Liver (tissue), 9 donors: Measurements from ENCODE around the gene HS3ST4. TPM values are rescaled to one million over a fixed set of nuclear protein-coding genes. Genes with fewer than 3 reads are reported as not detected.
A peak's percentile ranks its signal among the peaks of the same experiment; 100 is the strongest.

Experiments used
- DNase-seq: peaks from one replicate; pipeline ENCODE4 v3.0.0-alpha.2; 2017; ENCODE audit warnings: low spot score
- H3K27ac ChIP-seq, 2 donors: one replicate each; pipeline ENCODE4 v1.7.0; 2013; ENCODE audit warnings: inconsistent platforms in 2 of 2, low read length in 2 of 2, control low read depth in 1 of 2, low read depth in 1 of 2, mild to moderate bottlenecking in 1 of 2
- H3K27me3 ChIP-seq, 4 donors: one replicate each; pipeline versions ENCODE4 v1.6.1 to v1.7.0; 2013; ENCODE audit warnings: low read length in 3 of 4, inconsistent platforms in 1 of 4, mild to moderate bottlenecking in 1 of 4, moderate library complexity in 1 of 4; ENCODE audit not compliant: control insufficient read depth in 4 of 4, insufficient read depth in 4 of 4
- H3K36me3 ChIP-seq, 4 donors: one replicate each; pipeline versions ENCODE4 v1.6.1 to v1.7.0; 2013; ENCODE audit warnings: low read length in 3 of 4, mild to moderate bottlenecking in 3 of 4, low read depth in 1 of 4, moderate library complexity in 1 of 4; ENCODE audit not compliant: control insufficient read depth in 4 of 4, insufficient read depth in 3 of 4
- H3K4me1 ChIP-seq, 4 donors: one replicate each; pipeline versions ENCODE4 v1.6.1 to v1.7.0; 2013; ENCODE audit warnings: low read length in 3 of 4, mild to moderate bottlenecking in 3 of 4, moderate library complexity in 1 of 4; ENCODE audit not compliant: control insufficient read depth in 4 of 4, insufficient read depth in 4 of 4
- H3K4me3 ChIP-seq, 3 donors: one replicate each; pipeline versions ENCODE4 v1.6.1 to v1.7.0; 2013; ENCODE audit warnings: low read length in 3 of 3, control low read depth in 1 of 3, low read depth in 1 of 3, mild to moderate bottlenecking in 1 of 3
- H3K9ac ChIP-seq, 2 donors: one replicate each; pipeline ENCODE4 v1.7.0; 2013; ENCODE audit warnings: low read length in 2 of 2, mild to moderate bottlenecking in 2 of 2, moderate library complexity in 2 of 2, control low read depth in 1 of 2, low read depth in 1 of 2
- H3K9me3 ChIP-seq, 4 donors: one replicate each; pipeline versions ENCODE4 v1.6.1 to v1.7.0; 2013; ENCODE audit warnings: low read length in 3 of 4; ENCODE audit not compliant: control insufficient read depth in 4 of 4
- CTCF ChIP-seq: fragments of 150-350 bp; IDR thresholded peaks from 2 replicates; pipeline ENCODE4 v1.5.1; 2017; ENCODE audit warnings: improper control_type of control experiment, low read depth, low read length; ENCODE audit not compliant: missing input control
- EGR1 ChIP-seq, 2 donors: IDR thresholded peaks; 2 replicates each; pipeline ENCODE4 v1.6.1; 2016 to 2018; ENCODE audit warnings: antibody characterized with exemption in 2 of 2, low read depth in 2 of 2
- FOXA1 ChIP-seq: IDR thresholded peaks from 2 replicates; pipeline ENCODE4 v1.6.1; 2016; ENCODE audit warnings: antibody characterized with exemption
- FOXA2 ChIP-seq: IDR thresholded peaks from 2 replicates; pipeline ENCODE4 v1.6.1; 2016; ENCODE audit warnings: antibody characterized with exemption
- GABPA ChIP-seq, 2 donors: IDR thresholded peaks in 1 of 2; conservative IDR thresholded peaks in 1 of 2; 2 replicates each; pipeline ENCODE4 v1.6.1; 2016; ENCODE audit warnings: antibody characterized with exemption in 2 of 2, mild to moderate bottlenecking in 1 of 2, moderate library complexity in 1 of 2
- HNF4A ChIP-seq, 2 donors: conservative IDR thresholded peaks; 2 replicates each; pipeline ENCODE4 v1.6.1; 2016; ENCODE audit warnings: antibody characterized with exemption in 2 of 2, mild to moderate bottlenecking in 2 of 2
- HNF4G ChIP-seq: IDR thresholded peaks from 2 replicates; pipeline ENCODE4 v1.6.1; 2016; ENCODE audit warnings: antibody characterized with exemption
- JUND ChIP-seq, 2 donors: IDR thresholded peaks; 2 replicates each; pipeline ENCODE4 v1.6.1; 2016; ENCODE audit warnings: antibody characterized with exemption in 2 of 2
- MAX ChIP-seq: IDR thresholded peaks from 2 replicates; pipeline ENCODE4 v1.6.1; 2016; ENCODE audit warnings: antibody characterized with exemption
- NR2F2 ChIP-seq: IDR thresholded peaks from 2 replicates; pipeline ENCODE4 v1.6.1; 2016; ENCODE audit warnings: antibody characterized with exemption
- RAD21 ChIP-seq, 2 donors: IDR thresholded peaks; 2 replicates each; pipeline ENCODE4 v1.6.1; 2016; ENCODE audit warnings: antibody characterized with exemption in 2 of 2, mild to moderate bottlenecking in 2 of 2
- RXRA ChIP-seq, 2 donors: IDR thresholded peaks; 2 replicates each; pipeline ENCODE4 v1.6.1; 2017 to 2018; ENCODE audit warnings: antibody characterized with exemption in 2 of 2, mild to moderate bottlenecking in 1 of 2
- SP1 ChIP-seq: IDR thresholded peaks from 2 replicates; pipeline ENCODE4 v1.6.1; 2018; ENCODE audit warnings: antibody characterized with exemption, mild to moderate bottlenecking
- TAF1 ChIP-seq: conservative IDR thresholded peaks from 2 replicates; pipeline ENCODE4 v1.6.1; 2016; ENCODE audit warnings: antibody characterized with exemption, mild to moderate bottlenecking
- YY1 ChIP-seq: IDR thresholded peaks from 2 replicates; pipeline ENCODE4 v1.6.1; 2016; ENCODE audit warnings: antibody characterized with exemption, mild to moderate bottlenecking
- WGBS: extraction: QIAGEN DNeasy Blood & Tissue Kit; methylation state at CpG from one replicate; pipeline ENCODE4 v1.1.7; 2013; 5-methylcytosine and 5-hydroxymethylcytosine counted together
- polyA plus RNA-seq, 2 donors: library from polyadenylated mRNA; stranded (reverse) in 1 of 2; unstranded in 1 of 2; fragments of 200-250 nt in 1 of 2; fragments of >200 nt in 1 of 2; fragmentation: Nextera tagmentation in 1 of 2; extraction: Ambion mirVana in 1 of 2; gene quantifications; one replicate each; pipeline versions ENCODE4 v1.2.1 to v1.2.3, GENCODE V29; 2013 to 2015
- total RNA-seq, 2 donors: library from RNA; depleted of rRNA; stranded (reverse); fragments of >200 nt; gene quantifications; one replicate each; pipeline ENCODE4 v1.2.3, GENCODE V29; 2014
- TF ChIP-seq, protein P1 (sequence below): IDR thresholded peaks from 2 replicates; pipeline ENCODE4 v1.6.1; 2016; ENCODE audit warnings: antibody characterized with exemption
- TF ChIP-seq, protein P2 (sequence below): IDR thresholded peaks from 2 replicates; pipeline ENCODE4 v1.6.1; 2016; ENCODE audit warnings: antibody characterized with exemption, mild to moderate bottlenecking
- TF ChIP-seq, protein P3 (sequence below): IDR thresholded peaks from 2 replicates; pipeline ENCODE4 v1.6.1; 2016; ENCODE audit warnings: antibody characterized with exemption
- donor health status: healthy.
- donor health status: healthy.
- donor health status: healthy.
- donor health status: healthy.
- donor health status: healthy.

Gene HS3ST4
- total and polyA plus RNA-seq, 4 donors = not detected

DNA sequence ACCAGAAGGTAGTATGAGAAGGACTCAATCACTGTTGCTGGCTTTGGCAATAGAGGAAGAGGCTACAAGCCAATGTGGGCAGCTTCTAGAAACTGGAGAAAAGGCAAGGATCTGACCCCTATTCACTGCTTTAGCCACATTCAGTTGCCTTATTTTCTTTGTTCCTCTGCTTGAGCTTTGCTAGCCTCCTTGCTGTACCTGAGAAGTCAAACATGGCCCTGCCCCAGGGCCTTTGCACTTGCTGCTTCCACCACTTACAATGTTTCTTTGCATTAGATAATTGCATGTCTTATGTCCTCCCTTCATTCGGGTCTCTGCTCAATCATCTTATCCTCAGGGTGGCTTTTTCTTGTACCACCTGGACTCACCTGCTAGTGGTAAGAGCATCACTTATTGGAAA is 15.8 kb downstream of the HS3ST4 start (continued):
- no peak for TF ChIP-seq MAX

DNA sequence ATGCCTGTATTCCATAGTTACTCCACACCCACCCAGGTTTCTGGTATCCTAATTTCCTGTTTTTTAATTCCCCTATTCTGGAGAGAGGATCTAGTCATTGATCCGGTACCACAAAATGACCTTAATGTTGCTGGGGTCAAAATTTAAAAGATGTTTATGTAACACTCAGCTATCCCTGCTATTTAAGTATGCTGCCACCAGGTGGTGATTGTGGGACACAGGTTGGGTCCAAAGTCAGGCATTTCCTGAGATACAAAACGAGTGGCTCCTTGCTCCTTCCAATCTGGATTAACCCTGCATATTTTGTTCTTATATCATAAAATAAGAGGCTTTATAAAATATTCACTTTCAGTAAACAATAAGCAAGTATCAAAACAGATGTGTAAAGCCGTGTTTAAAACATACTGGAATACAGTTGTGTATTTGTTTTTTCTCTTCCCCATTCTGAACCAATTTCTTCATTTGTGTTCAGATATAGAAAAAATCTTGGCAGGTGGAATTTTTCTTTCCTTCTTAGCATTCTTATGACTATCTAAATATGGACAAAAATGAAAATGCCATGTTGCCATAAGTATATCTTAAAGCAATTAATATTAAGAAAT is 16.3 kb downstream of the HS3ST4 start:
- no peaks in the 10 kb centered on the region for H3K4me1 ChIP-seq
- peaks cover 0 to 2% (median 0%) of the 10 kb centered on the region in 4 donors for H3K27me3 ChIP-seq
- no peak overlapping the region for H3K9ac ChIP-seq
- H3K36me3 ChIP-seq = no peaks in the 10 kb centered on the region
- no peak overlapping the region for H3K27ac ChIP-seq
- no peaks in the 10 kb centered on the region for H3K9me3 ChIP-seq
- DNase-seq = no peak
- WGBS = 23% methylated on average over 3 of the region's 3 CpGs
- no peak for TF ChIP-seq YY1
- TF ChIP-seq JUND (IDR thresholded peaks at IDR 0.05) = no peak
- peak; percentile 48 to 74 for TF ChIP-seq HNF4A (conservative IDR thresholded peaks at IDR 0.05)
- peak; percentile 51 for TF ChIP-seq HNF4G
- TF ChIP-seq TAF1 = no peak
- TF ChIP-seq, protein P1, sequence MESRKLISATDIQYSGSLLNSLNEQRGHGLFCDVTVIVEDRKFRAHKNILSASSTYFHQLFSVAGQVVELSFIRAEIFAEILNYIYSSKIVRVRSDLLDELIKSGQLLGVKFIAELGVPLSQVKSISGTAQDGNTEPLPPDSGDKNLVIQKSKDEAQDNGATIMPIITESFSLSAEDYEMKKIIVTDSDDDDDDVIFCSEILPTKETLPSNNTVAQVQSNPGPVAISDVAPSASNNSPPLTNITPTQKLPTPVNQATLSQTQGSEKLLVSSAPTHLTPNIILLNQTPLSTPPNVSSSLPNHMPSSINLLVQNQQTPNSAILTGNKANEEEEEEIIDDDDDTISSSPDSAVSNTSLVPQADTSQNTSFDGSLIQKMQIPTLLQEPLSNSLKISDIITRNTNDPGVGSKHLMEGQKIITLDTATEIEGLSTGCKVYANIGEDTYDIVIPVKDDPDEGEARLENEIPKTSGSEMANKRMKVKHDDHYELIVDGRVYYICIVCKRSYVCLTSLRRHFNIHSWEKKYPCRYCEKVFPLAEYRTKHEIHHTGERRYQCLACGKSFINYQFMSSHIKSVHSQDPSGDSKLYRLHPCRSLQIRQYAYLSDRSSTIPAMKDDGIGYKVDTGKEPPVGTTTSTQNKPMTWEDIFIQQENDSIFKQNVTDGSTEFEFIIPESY = no peak
- no peak for TF ChIP-seq MAX
- TF ChIP-seq SP1 = no peak
- peak in 1 of 2 donors; percentile 8 for TF ChIP-seq RXRA (IDR thresholded peaks at IDR 0.05)
- TF ChIP-seq, protein P2, sequence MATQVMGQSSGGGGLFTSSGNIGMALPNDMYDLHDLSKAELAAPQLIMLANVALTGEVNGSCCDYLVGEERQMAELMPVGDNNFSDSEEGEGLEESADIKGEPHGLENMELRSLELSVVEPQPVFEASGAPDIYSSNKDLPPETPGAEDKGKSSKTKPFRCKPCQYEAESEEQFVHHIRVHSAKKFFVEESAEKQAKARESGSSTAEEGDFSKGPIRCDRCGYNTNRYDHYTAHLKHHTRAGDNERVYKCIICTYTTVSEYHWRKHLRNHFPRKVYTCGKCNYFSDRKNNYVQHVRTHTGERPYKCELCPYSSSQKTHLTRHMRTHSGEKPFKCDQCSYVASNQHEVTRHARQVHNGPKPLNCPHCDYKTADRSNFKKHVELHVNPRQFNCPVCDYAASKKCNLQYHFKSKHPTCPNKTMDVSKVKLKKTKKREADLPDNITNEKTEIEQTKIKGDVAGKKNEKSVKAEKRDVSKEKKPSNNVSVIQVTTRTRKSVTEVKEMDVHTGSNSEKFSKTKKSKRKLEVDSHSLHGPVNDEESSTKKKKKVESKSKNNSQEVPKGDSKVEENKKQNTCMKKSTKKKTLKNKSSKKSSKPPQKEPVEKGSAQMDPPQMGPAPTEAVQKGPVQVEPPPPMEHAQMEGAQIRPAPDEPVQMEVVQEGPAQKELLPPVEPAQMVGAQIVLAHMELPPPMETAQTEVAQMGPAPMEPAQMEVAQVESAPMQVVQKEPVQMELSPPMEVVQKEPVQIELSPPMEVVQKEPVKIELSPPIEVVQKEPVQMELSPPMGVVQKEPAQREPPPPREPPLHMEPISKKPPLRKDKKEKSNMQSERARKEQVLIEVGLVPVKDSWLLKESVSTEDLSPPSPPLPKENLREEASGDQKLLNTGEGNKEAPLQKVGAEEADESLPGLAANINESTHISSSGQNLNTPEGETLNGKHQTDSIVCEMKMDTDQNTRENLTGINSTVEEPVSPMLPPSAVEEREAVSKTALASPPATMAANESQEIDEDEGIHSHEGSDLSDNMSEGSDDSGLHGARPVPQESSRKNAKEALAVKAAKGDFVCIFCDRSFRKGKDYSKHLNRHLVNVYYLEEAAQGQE = no peak
- TF ChIP-seq GABPA (IDR thresholded peaks at IDR 0.05 in 1 of 2, conservative IDR thresholded peaks at IDR 0.05 in 1 of 2) = no peak
- TF ChIP-seq, protein P3, sequence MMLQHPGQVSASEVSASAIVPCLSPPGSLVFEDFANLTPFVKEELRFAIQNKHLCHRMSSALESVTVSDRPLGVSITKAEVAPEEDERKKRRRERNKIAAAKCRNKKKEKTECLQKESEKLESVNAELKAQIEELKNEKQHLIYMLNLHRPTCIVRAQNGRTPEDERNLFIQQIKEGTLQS = no peak
- no peak for TF ChIP-seq NR2F2
- no peak for TF ChIP-seq FOXA2
- TF ChIP-seq RAD21 (IDR thresholded peaks at IDR 0.05) = peak; percentile 69 to 80
- no peak for TF ChIP-seq FOXA1
- peak; percentile 61 for TF ChIP-seq CTCF
- no peak for TF ChIP-seq EGR1 (IDR thresholded peaks at IDR 0.05; ENCODE audit: low read depth in 2 of 2)
- no peak overlapping the region for H3K4me3 ChIP-seq
